Mucosa of descending colon (tissue), 3 donors: ENCODE data around the gene NACA2. TPM values are rescaled to one million over a fixed set of nuclear protein-coding genes. Genes with fewer than 3 reads are reported as not detected.

Source experiments
- ATAC-seq: fragments of 200-7000 bp; cut with Tn5 transposase; one replicate; pipeline ENCODE4 v1.9.1; 2020; ENCODE audit warnings: mild to moderate bottlenecking, moderate library complexity
- DNase-seq, 3 donors: peaks; one replicate each; pipeline ENCODE4 v3.0.0-alpha.2; 2020
- H3K36me3 ChIP-seq: fragments of 200-600 bp; one replicate; pipeline ENCODE4 v1.8.0; 2021; ENCODE audit warnings: low read depth, mild to moderate bottlenecking
- H3K4me1 ChIP-seq: fragments of 200-600 bp; one replicate; pipeline ENCODE4 v1.8.0; 2021; ENCODE audit warnings: low read depth, mild to moderate bottlenecking
- H3K4me3 ChIP-seq: fragments of 200-600 bp; one replicate; pipeline ENCODE4 v1.8.0; 2021; ENCODE audit warnings: mild to moderate bottlenecking
- H3K9me3 ChIP-seq: fragments of 200-600 bp; one replicate; pipeline ENCODE4 v1.8.0; 2021; ENCODE audit warnings: mild to moderate bottlenecking
- intact Hi-C, 2 donors: fragments of 100-400 bp; cut with DNase I in 1 of 2; cut with micrococcal nuclease in 1 of 2; formaldehyde crosslinking; loops; one replicate each; pipeline versions ENCODE4 v1.11.0 to v1.11.1; 2022; cut with DNase I, micrococcal nuclease
- total RNA-seq, 3 donors: library from RNA; stranded (reverse); fragmentation: NEBNext Ultra II Directional in 2 of 3; extraction: Animal tissue kit (Norgen Biotek cat#: 25700) in 2 of 3; gene quantifications; one replicate each; pipeline versions ENCODE4 v1.2.1 to v1.2.4, GENCODE V29; 2021 to 2023
- TF ChIP-seq, protein P1 (sequence below): fragments of 200-600 bp; IDR thresholded peaks from one replicate; pipeline ENCODE4 v1.8.0; 2022; ENCODE audit warnings: antibody characterized with exemption, mild to moderate bottlenecking
- donor health status: DM: no; HTN: no; CAD: no; lungs with moderate emphysema.
- donor health status: DM: no; HTN: no; CAD: no.
- donor health status: DM: no; HTN: yes; CAD: no.

The NACA2 gene
- total RNA-seq, 3 donors from 2014 or later = not detected

GRCh38 chr17:61600621-61601020 lies 9.6 kb upstream of the NACA2 start:
- no peaks in the 10 kb centered on the region for H3K9me3 ChIP-seq
- intact Hi-C loops = no loop called here
- no peak overlapping the region for H3K4me3 ChIP-seq
- no peak for ATAC-seq
- TF ChIP-seq, protein P1, sequence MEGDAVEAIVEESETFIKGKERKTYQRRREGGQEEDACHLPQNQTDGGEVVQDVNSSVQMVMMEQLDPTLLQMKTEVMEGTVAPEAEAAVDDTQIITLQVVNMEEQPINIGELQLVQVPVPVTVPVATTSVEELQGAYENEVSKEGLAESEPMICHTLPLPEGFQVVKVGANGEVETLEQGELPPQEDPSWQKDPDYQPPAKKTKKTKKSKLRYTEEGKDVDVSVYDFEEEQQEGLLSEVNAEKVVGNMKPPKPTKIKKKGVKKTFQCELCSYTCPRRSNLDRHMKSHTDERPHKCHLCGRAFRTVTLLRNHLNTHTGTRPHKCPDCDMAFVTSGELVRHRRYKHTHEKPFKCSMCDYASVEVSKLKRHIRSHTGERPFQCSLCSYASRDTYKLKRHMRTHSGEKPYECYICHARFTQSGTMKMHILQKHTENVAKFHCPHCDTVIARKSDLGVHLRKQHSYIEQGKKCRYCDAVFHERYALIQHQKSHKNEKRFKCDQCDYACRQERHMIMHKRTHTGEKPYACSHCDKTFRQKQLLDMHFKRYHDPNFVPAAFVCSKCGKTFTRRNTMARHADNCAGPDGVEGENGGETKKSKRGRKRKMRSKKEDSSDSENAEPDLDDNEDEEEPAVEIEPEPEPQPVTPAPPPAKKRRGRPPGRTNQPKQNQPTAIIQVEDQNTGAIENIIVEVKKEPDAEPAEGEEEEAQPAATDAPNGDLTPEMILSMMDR = no peak
- H3K4me1 ChIP-seq = no peaks in the 10 kb centered on the region
- H3K36me3 ChIP-seq = no peaks in the 10 kb centered on the region
- DNase-seq = no peak

GRCh38 chr17:61599608-61600007 lies 8.6 kb upstream of the NACA2 start:
- H3K4me3 ChIP-seq = no peak overlapping the region
- no peak for ATAC-seq
- no peak for DNase-seq
- intact Hi-C loops = no loop called here
- H3K36me3 ChIP-seq = no peaks in the 10 kb centered on the region
- H3K4me1 ChIP-seq = no peaks in the 10 kb centered on the region
- TF ChIP-seq, protein P1 = no peak
- H3K9me3 ChIP-seq = no peaks in the 10 kb centered on the region

GRCh38 chr17:61598014-61598413 lies 7.0 kb upstream of the NACA2 start:
- intact Hi-C loops = no loop called here
- DNase-seq = no peak

GRCh38 chr17:61597607-61598006 lies 6.6 kb upstream of the NACA2 start:
- TF ChIP-seq, protein P1 = no peak
- intact Hi-C loops = no loop called here
- Histone ChIP-seq H3K4me3 (no peak overlapping the region), H3K36me3 (no peaks in the 10 kb centered on the region), H3K4me1 (no peaks in the 10 kb centered on the region), H3K9me3 (no peaks in the 10 kb centered on the region)
- DNase-seq (no peak), ATAC-seq (no peak)

More at GRCh38 chr17:61598014-61598413, 7.0 kb upstream of the NACA2 start:
- ATAC-seq = no peak
- no peaks in the 10 kb centered on the region for H3K4me1 ChIP-seq
- no peaks in the 10 kb centered on the region for H3K9me3 ChIP-seq
- no peaks in the 10 kb centered on the region for H3K36me3 ChIP-seq
- H3K4me3 ChIP-seq = no peak overlapping the region
- TF ChIP-seq, protein P1 = no peak

DNA sequence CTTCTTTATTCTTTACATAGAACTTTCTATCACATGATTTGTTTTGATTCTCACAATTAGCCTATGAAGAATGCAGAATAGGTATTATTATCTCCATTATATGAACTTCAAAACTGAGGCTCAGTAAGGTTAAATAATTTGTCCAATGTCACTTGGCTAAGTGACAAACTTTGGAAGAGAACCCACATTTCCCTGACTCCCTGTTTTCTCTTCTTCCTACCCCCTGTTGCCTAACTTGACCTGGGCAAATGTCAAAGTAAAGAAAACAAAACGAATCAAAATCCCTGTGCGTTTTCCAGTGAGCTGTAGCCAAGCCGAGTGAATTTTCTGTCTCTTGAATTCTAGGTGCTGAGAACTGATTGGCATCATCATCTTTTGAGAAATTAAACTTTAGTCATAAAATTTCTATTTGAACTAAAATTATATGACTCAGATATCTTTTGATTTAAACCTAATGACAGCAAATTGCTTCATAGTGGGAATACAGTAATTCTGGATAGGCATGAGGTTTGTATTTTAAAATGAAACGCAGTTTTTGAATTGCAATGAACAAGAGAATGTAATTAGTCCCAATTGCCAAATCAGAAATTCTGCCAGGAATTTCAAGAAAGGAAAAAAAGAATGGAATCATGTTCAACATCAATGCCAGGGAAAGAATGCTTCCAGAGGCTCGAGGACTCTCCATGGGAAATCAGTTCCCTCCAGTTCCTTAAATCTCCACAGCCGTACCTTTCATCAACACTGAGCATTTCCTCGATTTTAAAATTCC lies 4.6 kb upstream of the NACA2 start:
- ATAC-seq (no peak), DNase-seq (no peak)
- intact Hi-C loops = no loop called here
- Histone ChIP-seq H3K4me3 (no peak overlapping the region), H3K36me3 (no peaks in the 10 kb centered on the region), H3K4me1 (no peaks in the 10 kb centered on the region), H3K9me3 (no peaks in the 10 kb centered on the region)
- TF ChIP-seq, protein P1 = no peak
